Lower leg skin (tissue), 3 donors: Measurements from ENCODE around the gene VKORC1L1.

Experiments used
- POLR2A ChIP-seq, 2 donors: fragments of 450-650 bp; IDR thresholded peaks; one replicate each; pipeline ENCODE4 v1.6.1; 2016 to 2017; ENCODE audit warnings: antibody characterized with exemption in 2 of 2, mild to moderate bottlenecking in 1 of 2, moderate library complexity in 1 of 2
- TF ChIP-seq, protein P1 (sequence below), 3 donors: fragments of 450-650 bp; IDR thresholded peaks; one replicate each; pipeline ENCODE4 v1.5.1; 2016; ENCODE audit warnings: antibody characterized with exemption in 3 of 3, mild to moderate bottlenecking in 3 of 3, moderate library complexity in 2 of 3

DNA sequence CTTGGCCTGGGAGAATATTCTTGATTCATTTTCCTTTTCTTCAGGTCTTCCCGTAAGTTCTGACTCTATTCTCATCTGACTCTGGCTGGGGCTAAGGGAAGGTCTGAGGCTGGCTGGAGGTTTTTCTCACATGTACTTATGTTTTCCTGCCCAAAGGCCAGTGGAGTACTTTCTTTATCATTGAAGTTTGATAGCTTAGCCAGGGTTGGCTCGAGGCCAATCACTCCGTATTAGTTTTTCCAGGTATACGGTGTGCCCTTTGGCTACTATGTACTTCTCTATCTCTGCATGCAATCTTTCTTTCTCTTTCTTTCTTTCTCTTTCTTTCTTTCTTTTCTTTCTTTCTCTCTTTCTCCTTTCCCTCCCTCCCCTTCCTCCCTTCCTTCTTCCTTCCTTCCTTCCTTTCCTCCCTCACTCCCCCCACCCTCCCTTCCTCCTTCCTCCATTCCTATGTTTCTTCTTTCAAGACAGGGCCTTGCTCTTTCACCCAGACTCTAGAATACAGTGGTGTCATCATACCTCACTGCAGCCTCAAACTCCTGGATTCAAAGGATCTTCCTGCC lies 26.8 kb upstream of the VKORC1L1 start:
- TF ChIP-seq, protein P1, sequence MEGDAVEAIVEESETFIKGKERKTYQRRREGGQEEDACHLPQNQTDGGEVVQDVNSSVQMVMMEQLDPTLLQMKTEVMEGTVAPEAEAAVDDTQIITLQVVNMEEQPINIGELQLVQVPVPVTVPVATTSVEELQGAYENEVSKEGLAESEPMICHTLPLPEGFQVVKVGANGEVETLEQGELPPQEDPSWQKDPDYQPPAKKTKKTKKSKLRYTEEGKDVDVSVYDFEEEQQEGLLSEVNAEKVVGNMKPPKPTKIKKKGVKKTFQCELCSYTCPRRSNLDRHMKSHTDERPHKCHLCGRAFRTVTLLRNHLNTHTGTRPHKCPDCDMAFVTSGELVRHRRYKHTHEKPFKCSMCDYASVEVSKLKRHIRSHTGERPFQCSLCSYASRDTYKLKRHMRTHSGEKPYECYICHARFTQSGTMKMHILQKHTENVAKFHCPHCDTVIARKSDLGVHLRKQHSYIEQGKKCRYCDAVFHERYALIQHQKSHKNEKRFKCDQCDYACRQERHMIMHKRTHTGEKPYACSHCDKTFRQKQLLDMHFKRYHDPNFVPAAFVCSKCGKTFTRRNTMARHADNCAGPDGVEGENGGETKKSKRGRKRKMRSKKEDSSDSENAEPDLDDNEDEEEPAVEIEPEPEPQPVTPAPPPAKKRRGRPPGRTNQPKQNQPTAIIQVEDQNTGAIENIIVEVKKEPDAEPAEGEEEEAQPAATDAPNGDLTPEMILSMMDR (IDR thresholded peaks at IDR 0.05): no peak
- no peak for TF ChIP-seq POLR2A (IDR thresholded peaks at IDR 0.05)
